ENCODE results near the gene CCDC157.

The CCDC157 gene

GRCh38 chr22:30356449-30357235, at the start of gene CCDC157, which contains the start of gene SF3A1:
Gene CCDC157, plus strand, starts transcription at chr22:30357007. Its CDS starts 8,994 bp downstream, at chr22:30366001.
Gene SF3A1, minus strand, starts transcription at chr22:30356894. Its CDS starts 102 bp downstream, at chr22:30356792.
- no peak for TF ChIP-seq CTCF (IDR thresholded peaks at IDR 0.05; ENCODE audit: control insufficient read depth, insufficient read depth, low read depth, low read length, missing control alignments)
- DNase-seq (ENCODE audit: low read depth), result peak; percentile 71

GRCh38 chr22:30307041-30307574, 49.7 kb upstream of the CCDC157 start:
- TF ChIP-seq CTCF (IDR thresholded peaks at IDR 0.05; ENCODE audit: control insufficient read depth, insufficient read depth, low read depth, low read length, missing control alignments), result no peak
- H3K4me3 ChIP-seq (ENCODE audit: control insufficient read depth, low read depth, low read length), result no peak overlapping the region
- DNase-seq (ENCODE audit: low read depth), result no peak

More at GRCh38 chr22:30356449-30357235, at the start of gene CCDC157, which contains the start of gene SF3A1:
- H3K4me3 ChIP-seq (ENCODE audit: control insufficient read depth, low read depth, low read length), result peak within 1 kb of the TSS; percentile 81

- no peak for TF ChIP-seq CTCF (IDR thresholded peaks at IDR 0.05; ENCODE audit: control insufficient read depth, insufficient read depth, low read depth, low read length, missing control alignments)
- no peak overlapping the region for H3K4me3 ChIP-seq (ENCODE audit: control insufficient read depth, low read depth, low read length)
- DNase-seq (ENCODE audit: low read depth), result no peak
These were observed 48.7 kb upstream of the CCDC157 start for GRCh38 chr22:30308093-30308492.

- TF ChIP-seq CTCF (IDR thresholded peaks at IDR 0.05; ENCODE audit: control insufficient read depth, insufficient read depth, low read depth, low read length, missing control alignments), result no peak
- no peak overlapping the region for H3K4me3 ChIP-seq (ENCODE audit: control insufficient read depth, low read depth, low read length)
- DNase-seq (ENCODE audit: low read depth), result no peak
These were observed 48.1 kb upstream of the CCDC157 start for GRCh38 chr22:30308518-30309230.

- DNase-seq (ENCODE audit: low read depth), result no peak
- H3K4me3 ChIP-seq (ENCODE audit: control insufficient read depth, low read depth, low read length), result no peak overlapping the region
These were observed 46.7 kb upstream of the CCDC157 start for GRCh38 chr22:30309951-30310741.

More at GRCh38 chr22:30309951-30310741, 46.7 kb upstream of the CCDC157 start:
- no peak for TF ChIP-seq CTCF (IDR thresholded peaks at IDR 0.05; ENCODE audit: control insufficient read depth, insufficient read depth, low read depth, low read length, missing control alignments)

All from AG09309 (cell line).